GM19035 (cell line): ENCODE data around the gene GTF3C4.

ENCODE experiments used
- ATAC-seq: cut with Tn5 transposase; IDR thresholded peaks from one replicate; pipeline ENCODE4 v1.9.1; 2021; ENCODE audit not compliant: unreplicated experiment

GTF3C4 gene

GRCh38 chr9:132647806-132648205 is 22.5 kb upstream of the GTF3C4 start:
- no peak for ATAC-seq

GRCh38 chr9:132648283-132648682 is 22.0 kb upstream of the GTF3C4 start:
- ATAC-seq: no peak

DNA sequence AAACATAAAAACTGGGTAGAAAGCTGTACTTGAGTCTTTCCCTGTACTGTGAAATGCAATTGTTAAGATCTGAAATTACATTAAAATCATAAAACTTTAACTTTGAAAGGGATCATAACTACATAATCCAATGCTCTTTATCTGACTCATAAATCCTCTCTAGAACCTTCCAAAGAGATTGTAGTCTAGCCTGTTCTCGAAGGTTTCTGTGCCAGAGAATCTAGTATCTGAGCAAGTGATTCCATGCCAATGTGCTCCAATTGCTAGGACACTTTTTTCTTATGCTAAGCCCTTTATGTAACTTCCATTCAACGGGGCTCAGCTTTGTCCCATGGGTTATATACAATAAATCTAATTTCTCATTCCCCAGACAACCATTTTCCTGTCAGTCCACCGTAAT is 21.6 kb upstream of the GTF3C4 start:
- ATAC-seq: no peak

- ATAC-seq: no peak
These were observed 19.0 kb upstream of the GTF3C4 start for GRCh38 chr9:132651259-132651658.

DNA sequence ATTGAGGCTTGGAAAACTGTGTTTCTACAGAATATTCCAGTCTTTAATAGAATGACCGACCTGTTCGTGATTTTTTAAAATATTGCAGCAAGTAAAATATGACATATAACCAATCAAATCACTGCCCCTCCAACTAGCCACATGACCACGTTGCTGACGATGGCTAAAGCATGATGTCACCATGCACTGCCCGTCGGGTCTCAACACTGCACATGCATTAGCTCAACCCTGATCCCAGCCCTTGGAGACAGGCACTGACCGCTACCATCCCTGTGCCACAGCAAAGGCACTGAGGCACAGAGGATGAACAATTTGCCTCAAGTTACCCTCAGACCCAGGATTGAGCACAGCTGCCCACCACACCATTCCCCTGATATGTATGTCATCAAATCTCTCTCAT is 14.0 kb upstream of the GTF3C4 start:
- ATAC-seq: no peak

DNA sequence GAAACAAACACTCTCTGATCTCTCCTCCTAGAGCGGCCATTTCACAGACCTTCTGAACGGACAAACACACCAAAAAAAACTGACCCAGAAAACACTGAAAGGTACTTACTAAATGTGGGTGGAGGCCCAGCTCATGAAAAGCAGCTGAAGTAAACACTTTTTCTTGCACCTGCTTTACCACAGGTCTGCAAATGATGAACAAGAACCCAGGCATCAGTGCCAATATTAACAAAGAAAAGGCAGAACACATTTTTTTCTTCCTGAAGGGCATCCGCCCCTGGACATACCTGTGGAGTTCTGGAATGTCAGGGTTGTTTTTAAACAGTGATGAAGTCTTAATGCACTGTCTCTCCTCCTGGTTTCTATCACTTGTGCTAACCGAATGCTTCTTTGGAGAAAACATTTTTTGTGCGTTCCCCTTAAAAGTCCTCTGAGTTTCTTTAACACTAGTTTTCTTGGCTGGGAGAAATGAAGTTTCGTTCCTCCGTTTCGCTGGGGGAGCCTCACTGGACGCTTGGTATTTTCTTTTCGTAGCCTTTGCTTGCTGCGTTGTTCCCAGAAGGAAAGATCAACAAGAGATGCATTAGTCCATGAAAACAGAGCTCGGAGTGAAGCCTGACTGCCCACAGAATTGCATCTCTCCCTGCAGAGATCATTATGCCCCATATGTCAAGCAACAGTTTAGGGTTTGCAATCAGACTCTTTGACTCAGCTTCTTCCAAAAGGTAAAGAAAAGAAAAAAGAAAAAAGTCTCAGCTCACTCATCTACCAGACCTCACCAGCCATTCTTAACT is 7.9 kb upstream of the GTF3C4 start:
- no peak for ATAC-seq

DNA sequence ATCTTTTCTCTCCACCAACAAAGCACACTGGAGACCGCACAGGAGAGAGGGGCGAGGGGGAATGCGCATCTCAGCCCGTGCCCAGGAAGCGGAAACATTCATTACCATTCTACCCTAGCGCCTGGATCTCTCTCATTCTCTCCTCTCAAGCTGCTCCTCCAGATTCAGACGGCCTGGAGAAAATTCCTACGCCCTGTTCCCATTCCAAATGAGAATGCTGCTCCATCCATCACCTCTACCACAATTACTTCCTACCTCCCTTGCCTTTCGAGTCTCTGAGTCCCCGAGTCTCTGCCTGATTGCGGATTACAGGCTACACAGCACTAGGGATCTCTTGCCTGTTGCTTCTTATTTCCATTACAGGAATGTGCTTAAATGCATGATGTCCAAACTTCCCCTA is 7.1 kb upstream of the GTF3C4 start:
- no peak for ATAC-seq

- no peak for ATAC-seq
These were observed 6.4 kb upstream of the GTF3C4 start for GRCh38 chr9:132663851-132664250.

DNA sequence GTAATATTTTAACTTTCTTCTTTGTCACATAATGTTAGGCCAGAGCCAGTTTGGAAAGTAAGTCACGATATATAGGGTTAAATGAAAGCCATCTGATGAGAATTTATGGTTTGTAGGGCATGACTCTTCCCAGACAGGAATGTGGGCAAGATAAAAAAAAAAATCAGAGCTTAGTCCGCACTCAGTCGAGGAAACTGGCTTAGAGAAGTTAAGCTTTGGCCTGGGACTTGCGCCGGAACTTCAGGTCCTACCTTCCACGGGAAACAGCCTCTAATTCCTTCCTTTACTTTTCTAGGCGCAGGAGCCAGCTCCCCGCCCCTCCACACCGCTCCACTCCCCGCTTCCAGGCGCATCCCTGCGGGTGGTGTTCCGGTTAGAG is 956 bp upstream of the GTF3C4 start:
- ATAC-seq: no peak

DNA sequence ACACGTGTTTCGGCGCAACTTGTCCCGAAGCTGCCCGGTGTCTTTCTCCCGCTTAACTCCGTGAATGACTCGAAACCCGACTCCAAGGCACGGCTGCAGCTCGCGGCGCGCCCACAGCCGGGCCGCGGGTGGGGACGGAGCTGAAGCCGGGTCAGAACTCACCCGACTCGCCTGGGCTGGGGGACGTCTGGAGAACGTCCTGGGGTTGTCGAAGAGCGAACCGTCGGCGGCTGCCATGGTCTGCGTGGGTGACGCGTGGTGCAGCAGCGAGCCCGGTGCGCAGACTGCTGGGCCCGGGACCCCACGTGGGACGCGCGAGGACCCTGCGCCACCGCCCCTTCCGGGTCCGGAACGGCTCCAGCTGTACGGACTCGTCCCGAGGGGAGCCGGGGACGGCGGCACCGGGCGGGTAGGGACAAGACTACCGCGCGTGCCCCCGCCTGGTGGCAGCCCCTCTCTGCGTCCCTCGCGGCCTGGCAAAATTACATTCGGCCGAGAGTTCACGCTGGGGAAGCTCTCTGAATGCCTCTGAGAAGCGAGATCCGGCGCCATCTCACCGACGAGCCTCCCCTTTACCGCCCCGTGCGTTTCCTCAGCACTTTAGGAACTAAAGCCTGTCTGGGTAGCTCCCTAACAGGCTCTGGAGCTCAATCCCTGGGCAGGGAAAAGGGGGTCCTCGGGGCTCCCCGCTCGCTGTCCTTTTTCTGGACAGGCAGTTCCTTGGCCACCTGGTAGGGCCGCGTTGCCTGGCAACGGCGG is 387 bp upstream of the GTF3C4 start, which contains the start of gene DDX31:
Gene DDX31 (minus strand): TSS at position 286 of the 759 bp plus-strand sequence. CDS start 49 bp downstream, at position 237.
- ATAC-seq: peak; percentile 78

GRCh38 chr9:132671620-132672412 is 1.6 kb downstream of the GTF3C4 start:
- no peak for ATAC-seq

DNA sequence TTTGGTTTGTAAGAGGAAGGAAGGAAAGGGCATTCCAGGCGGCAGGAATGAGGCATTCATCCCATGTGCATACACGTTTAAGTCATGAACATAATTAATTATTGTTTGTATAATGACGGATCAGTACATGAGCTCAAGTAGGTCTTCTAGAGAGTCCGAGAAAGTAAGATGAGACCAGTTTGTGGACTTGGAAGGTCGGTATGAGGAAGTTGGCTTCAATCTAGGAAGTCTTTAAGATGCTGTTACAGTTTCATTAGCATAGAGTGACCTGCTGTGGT is 2.1 kb downstream of the GTF3C4 start:
- ATAC-seq: no peak

DNA sequence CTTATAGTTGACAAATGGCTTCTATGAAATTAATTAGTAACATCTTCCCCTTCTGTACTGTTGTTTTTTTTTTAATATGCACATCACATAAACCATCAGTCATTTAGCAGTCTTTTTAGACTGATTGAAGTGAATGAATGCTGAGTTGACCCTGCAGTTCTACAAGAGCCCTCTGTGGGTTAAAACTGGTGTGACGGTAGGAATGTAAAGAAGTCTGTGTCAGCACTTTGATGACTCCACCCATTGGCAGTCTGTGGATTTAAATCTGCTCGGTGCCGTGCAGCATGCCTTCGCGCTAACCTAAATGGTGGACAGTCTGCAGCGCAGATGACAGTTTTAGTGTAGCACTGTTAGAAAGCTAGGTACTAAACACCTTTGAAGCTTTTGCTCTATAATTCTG is 3.1 kb downstream of the GTF3C4 start:
- no peak for ATAC-seq

DNA sequence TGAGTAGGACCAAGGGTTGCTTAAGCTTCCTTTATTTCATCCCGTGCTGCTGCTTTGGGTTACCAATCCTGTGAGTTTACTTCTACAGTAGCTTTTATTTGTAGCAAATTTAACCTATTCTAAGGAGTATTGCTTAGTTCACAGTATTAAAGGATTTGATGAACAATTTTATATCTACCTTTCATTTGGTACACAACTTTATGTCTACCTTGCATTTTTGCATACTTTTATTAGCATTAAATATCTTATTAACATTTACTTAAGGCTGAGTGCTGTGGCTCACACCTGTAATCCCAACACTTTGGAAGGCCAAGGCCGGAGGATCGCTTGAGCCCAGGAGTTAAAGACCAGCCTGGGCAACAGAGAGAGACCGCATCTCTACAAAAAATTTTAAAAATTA is 4.2 kb downstream of the GTF3C4 start:
- no peak for ATAC-seq

- no peak for ATAC-seq
These were observed 7.7 kb downstream of the GTF3C4 start for GRCh38 chr9:132677976-132678375.

DNA sequence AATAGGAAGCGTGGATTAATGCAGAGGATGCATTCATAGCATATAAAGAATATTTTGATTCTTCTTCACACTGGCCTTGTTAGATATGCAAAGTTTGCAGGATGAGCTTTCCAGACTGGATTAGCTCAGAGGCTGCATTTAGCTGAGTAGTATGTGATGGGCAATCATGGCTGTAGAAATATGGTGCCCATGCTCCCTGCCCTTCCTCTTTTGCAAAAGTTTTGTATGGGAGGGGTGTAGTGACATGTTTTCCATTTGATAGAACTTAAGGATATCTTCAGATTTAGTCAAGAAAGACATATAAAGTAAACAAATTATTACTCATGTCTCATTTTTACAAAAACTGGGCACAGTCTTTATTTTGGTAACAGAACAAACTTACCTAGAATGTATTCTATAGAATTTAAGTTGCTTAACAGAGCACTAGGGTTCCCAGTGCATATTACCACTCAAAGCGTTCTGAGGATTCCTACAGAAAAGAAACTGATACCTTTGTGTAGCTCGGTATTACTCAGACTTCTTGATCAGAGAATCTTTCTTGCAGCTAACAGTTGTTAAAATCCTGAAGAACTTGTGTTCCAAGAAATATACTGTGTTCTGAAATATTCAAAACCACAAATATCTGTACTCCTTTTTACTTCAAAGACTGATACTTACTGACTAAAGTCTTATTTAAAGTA is 9.8 kb downstream of the GTF3C4 start:
- no peak for ATAC-seq

DNA sequence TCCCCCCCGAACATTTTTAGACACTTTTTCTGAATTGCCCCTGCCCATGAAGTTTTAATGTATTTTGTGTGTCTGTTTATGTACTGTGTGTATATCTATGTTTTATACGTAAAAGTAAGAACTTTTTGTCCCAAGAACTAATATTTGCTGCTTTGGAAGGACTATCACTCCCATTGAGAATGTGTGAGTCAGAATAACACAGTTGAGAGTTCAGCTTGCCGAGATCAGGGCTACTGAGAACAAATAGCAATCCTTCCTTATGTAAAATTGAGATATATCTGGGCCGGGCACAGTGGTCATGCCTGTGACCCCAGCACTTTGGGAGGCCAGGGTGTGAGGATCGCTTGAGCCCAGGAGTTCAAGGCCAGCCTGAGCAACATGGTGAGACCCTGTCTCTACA is 11.3 kb downstream of the GTF3C4 start:
- no peak for ATAC-seq

GRCh38 chr9:132683873-132684272 is 13.6 kb downstream of the GTF3C4 start:
- no peak for ATAC-seq

GRCh38 chr9:132690696-132691095 is 20.4 kb downstream of the GTF3C4 start:
- ATAC-seq: no peak

DNA sequence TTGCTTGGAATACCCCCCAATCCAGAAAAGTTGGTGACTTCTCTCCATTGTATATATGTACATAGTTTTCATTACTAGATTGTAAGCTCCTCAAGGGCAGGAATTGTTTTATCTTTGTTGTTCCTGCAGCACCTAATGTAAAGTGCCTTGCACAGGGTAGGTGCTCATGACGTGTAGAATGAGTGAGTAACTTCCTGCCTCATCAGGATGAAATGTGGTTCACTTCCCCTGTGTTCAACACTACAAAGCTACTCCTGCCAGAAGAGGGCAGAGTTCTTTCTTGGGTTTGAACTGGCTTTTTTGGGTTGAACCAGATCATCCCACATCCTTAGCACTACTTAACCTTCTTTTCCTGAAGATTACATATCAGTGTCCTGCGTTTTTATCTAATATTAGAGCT is 23.9 kb downstream of the GTF3C4 start:
- no peak for ATAC-seq

- no peak for ATAC-seq
These were observed 27.0 kb downstream of the GTF3C4 start for GRCh38 chr9:132697230-132697629.
